Prostate gland (tissue), 2 donors: ENCODE data around the gene AK4.

Experiments used
- POLR2A ChIP-seq: fragments of 450-650 bp; IDR thresholded peaks from one replicate; pipeline ENCODE4 v1.6.1; 2016; ENCODE audit warnings: antibody characterized with exemption, mild to moderate bottlenecking
- TF ChIP-seq, protein P1 (sequence below), 4 experiments: fragments of 200-600 bp in 2 of 4; fragments of 450-650 bp in 2 of 4; sonication (generic) in 2 of 4; IDR thresholded peaks; 1 replicate in 3 of 4; 2 replicates in 1 of 4; pipeline ENCODE4 v1.5.1; 2016 to 2019; ENCODE audit warnings: antibody characterized with exemption in 4 of 4, mild to moderate bottlenecking in 2 of 4, moderate library complexity in 2 of 4

- TF ChIP-seq POLR2A, result no peak
- TF ChIP-seq, protein P1, sequence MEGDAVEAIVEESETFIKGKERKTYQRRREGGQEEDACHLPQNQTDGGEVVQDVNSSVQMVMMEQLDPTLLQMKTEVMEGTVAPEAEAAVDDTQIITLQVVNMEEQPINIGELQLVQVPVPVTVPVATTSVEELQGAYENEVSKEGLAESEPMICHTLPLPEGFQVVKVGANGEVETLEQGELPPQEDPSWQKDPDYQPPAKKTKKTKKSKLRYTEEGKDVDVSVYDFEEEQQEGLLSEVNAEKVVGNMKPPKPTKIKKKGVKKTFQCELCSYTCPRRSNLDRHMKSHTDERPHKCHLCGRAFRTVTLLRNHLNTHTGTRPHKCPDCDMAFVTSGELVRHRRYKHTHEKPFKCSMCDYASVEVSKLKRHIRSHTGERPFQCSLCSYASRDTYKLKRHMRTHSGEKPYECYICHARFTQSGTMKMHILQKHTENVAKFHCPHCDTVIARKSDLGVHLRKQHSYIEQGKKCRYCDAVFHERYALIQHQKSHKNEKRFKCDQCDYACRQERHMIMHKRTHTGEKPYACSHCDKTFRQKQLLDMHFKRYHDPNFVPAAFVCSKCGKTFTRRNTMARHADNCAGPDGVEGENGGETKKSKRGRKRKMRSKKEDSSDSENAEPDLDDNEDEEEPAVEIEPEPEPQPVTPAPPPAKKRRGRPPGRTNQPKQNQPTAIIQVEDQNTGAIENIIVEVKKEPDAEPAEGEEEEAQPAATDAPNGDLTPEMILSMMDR (IDR thresholded peaks at IDR 0.05), result no peak
These were observed 33.0 kb downstream of the AK4 start for GRCh38 chr1:65180977-65181376.
